GM23338 (cell line): ENCODE results near the gene AK3. TPM values are rescaled to one million over a fixed set of nuclear protein-coding genes. Genes with fewer than 3 reads are reported as not detected.

Experiments used
- NANOG ChIP-seq: IDR thresholded peaks from 2 replicates; pipeline ENCODE4 v1.6.1; 2016; ENCODE audit warnings: antibody characterized with exemption, borderline replicate concordance
- polyA plus RNA-seq: library from polyadenylated mRNA; unstranded; fragments of >200 nt; fragmentation: Nextera tagmentation; extraction: Ambion mirVana; gene quantifications from 2 replicates; pipeline ENCODE4 v1.2.1, GENCODE V29; 2016
- total RNA-seq: library from RNA; depleted of rRNA; stranded (reverse); fragments of >200 nt; shearing (Covaris generic); gene quantifications from 2 replicates; pipeline ENCODE4 v1.2.3, GENCODE V29; 2014
- TF ChIP-seq, protein P1 (sequence below): fragments of 250-450 bp; sonication (Bioruptor Pico); IDR thresholded peaks from 2 replicates; pipeline ENCODE4 v1.5.0; 2020; ENCODE audit warnings: mild to moderate bottlenecking, moderate library complexity
- TF ChIP-seq, protein P2 (sequence below): IDR thresholded peaks from one replicate; pipeline ENCODE4 v1.6.1; 2018; ENCODE audit warnings: antibody characterized with exemption; ENCODE audit not compliant: unreplicated experiment

AK3 gene
- total and polyA plus RNA-seq, 2 experiments from 2014 or later: 30.1 to 40.2 TPM

DNA sequence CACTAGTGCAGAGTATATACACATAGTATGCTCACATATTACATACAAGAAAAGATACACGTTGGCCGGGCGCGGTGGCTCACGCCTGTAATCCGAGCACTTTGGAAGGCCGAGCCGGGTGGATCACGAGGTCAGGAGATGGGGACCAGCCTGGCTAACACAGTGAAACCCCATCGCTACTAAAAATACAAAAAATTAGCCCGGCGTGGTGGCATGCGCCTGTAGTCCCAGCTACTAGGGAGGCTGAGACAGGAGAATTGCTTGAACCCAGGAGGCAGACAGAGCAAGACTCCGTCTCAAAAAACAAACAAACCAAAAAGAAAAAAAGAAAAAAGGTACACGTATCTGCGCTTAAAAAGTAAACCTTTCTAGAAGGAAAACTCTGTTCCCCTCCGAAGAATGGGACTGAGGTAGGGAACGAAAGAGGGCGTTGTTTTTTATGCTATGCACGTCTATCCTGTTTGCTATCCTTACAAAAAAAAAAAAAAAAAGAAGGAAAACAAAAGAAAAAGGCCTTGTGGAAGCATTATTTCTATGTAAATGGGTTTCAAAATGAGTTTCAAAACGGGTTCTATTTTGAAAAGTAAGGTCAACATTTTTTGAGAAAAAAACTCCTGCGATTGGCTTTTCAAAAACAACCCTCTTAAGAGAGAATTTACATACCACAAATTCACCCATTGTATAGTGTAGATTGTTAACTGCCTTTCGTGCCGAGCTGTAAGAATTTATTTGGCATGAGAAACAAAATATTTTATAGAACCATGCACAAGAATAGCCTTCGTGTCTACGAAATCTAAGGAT, 1.2 kb downstream of the AK3 start (continued):
- TF ChIP-seq, protein P1, sequence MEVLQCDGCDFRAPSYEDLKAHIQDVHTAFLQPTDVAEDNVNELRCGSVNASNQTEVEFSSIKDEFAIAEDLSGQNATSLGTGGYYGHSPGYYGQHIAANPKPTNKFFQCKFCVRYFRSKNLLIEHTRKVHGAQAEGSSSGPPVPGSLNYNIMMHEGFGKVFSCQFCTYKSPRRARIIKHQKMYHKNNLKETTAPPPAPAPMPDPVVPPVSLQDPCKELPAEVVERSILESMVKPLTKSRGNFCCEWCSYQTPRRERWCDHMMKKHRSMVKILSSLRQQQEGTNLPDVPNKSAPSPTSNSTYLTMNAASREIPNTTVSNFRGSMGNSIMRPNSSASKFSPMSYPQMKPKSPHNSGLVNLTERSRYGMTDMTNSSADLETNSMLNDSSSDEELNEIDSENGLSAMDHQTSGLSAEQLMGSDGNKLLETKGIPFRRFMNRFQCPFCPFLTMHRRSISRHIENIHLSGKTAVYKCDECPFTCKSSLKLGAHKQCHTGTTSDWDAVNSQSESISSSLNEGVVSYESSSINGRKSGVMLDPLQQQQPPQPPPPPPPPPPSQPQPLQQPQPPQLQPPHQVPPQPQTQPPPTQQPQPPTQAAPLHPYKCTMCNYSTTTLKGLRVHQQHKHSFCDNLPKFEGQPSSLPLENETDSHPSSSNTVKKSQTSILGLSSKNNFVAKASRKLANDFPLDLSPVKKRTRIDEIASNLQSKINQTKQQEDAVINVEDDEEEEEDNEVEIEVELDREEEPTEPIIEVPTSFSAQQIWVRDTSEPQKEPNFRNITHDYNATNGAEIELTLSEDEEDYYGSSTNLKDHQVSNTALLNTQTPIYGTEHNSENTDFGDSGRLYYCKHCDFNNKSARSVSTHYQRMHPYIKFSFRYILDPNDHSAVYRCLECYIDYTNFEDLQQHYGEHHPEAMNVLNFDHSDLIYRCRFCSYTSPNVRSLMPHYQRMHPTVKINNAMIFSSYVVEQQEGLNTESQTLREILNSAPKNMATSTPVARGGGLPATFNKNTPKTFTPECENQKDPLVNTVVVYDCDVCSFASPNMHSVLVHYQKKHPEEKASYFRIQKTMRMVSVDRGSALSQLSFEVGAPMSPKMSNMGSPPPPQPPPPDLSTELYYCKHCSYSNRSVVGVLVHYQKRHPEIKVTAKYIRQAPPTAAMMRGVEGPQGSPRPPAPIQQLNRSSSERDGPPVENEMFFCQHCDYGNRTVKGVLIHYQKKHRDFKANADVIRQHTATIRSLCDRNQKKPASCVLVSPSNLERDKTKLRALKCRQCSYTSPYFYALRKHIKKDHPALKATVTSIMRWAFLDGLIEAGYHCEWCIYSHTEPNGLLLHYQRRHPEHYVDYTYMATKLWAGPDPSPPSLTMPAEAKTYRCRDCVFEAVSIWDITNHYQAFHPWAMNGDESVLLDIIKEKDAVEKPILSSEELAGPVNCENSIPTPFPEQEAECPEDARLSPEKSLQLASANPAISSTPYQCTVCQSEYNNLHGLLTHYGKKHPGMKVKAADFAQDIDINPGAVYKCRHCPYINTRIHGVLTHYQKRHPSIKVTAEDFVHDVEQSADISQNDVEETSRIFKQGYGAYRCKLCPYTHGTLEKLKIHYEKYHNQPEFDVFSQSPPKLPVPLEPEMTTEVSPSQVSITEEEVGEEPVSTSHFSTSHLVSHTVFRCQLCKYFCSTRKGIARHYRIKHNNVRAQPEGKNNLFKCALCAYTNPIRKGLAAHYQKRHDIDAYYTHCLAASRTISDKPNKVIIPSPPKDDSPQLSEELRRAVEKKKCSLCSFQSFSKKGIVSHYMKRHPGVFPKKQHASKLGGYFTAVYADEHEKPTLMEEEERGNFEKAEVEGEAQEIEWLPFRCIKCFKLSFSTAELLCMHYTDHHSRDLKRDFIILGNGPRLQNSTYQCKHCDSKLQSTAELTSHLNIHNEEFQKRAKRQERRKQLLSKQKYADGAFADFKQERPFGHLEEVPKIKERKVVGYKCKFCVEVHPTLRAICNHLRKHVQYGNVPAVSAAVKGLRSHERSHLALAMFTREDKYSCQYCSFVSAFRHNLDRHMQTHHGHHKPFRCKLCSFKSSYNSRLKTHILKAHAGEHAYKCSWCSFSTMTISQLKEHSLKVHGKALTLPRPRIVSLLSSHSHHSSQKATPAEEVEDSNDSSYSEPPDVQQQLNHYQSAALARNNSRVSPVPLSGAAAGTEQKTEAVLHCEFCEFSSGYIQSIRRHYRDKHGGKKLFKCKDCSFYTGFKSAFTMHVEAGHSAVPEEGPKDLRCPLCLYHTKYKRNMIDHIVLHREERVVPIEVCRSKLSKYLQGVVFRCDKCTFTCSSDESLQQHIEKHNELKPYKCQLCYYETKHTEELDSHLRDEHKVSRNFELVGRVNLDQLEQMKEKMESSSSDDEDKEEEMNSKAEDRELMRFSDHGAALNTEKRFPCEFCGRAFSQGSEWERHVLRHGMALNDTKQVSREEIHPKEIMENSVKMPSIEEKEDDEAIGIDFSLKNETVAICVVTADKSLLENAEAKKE (CRISPR knock-in tag): no peak
- TF ChIP-seq NANOG: no peak
- TF ChIP-seq, protein P2, sequence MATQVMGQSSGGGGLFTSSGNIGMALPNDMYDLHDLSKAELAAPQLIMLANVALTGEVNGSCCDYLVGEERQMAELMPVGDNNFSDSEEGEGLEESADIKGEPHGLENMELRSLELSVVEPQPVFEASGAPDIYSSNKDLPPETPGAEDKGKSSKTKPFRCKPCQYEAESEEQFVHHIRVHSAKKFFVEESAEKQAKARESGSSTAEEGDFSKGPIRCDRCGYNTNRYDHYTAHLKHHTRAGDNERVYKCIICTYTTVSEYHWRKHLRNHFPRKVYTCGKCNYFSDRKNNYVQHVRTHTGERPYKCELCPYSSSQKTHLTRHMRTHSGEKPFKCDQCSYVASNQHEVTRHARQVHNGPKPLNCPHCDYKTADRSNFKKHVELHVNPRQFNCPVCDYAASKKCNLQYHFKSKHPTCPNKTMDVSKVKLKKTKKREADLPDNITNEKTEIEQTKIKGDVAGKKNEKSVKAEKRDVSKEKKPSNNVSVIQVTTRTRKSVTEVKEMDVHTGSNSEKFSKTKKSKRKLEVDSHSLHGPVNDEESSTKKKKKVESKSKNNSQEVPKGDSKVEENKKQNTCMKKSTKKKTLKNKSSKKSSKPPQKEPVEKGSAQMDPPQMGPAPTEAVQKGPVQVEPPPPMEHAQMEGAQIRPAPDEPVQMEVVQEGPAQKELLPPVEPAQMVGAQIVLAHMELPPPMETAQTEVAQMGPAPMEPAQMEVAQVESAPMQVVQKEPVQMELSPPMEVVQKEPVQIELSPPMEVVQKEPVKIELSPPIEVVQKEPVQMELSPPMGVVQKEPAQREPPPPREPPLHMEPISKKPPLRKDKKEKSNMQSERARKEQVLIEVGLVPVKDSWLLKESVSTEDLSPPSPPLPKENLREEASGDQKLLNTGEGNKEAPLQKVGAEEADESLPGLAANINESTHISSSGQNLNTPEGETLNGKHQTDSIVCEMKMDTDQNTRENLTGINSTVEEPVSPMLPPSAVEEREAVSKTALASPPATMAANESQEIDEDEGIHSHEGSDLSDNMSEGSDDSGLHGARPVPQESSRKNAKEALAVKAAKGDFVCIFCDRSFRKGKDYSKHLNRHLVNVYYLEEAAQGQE: no peak
